ENCODE data around the gene PRR5L.

Gene PRR5L

DNA sequence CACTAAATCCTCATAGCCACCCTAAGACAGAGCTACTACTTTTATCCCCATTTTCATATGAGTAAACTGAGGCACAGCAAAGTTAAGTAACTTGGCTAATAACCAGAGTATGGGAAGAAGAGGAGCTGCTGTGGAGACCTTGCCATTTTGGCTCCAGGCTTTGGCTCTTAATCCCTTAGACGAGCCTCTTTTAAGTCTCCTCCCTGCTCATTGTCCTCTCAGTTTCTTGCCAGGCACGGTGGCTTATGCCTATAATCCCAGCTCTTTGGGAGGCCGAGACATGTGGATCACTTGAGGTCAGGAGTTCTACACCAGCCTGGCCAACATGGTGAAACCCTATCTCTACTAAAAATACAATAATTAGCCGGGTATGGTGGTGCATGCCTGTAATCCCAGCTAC is 78.6 kb downstream of the PRR5L start:
- in situ Hi-C loops (cut with HindIII; ENCODE audit: low sequenced_read_pairs) = no loop called here

DNA sequence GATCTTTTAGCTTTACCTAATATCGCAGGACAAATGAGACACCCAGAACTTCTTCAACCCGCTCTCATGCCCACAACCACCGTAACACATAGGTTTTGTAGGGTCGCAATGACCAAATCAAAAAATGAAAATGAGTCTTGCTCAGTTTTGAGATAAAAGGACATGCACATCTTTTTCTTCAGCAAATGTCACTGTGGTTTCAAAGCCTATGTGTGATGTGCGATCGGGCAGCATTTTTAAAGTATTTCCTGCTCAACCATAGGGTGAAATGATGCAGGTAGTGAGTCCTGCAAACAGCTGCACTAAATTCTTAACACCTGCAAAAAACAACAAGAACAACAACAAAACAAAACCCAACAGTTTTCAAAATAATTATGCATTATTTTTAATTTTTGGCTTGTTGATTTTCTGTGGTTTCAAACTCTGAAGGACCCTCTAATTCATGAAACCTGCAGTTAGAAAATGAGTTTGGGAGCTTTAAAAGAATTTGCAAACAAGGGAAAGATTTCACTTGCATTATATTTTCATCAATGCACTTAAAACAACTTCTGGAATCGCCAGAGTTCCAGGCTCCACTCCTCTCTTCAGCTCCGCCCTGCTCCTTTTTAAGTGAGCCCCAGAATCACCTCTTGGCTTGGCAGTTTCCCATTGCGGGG is 79.4 kb downstream of the PRR5L start:
- in situ Hi-C loops (cut with HindIII; ENCODE audit: low sequenced_read_pairs) = no loop called here

- in situ Hi-C loops (cut with HindIII; ENCODE audit: low sequenced_read_pairs) = no loop called here
Measured at GRCh38 chr11:36376009-36376887, 80.2 kb downstream of the PRR5L start.

GRCh38 chr11:36376888-36377758 is 81.0 kb downstream of the PRR5L start:
- in situ Hi-C loops (cut with HindIII; ENCODE audit: low sequenced_read_pairs) = no loop called here

DNA sequence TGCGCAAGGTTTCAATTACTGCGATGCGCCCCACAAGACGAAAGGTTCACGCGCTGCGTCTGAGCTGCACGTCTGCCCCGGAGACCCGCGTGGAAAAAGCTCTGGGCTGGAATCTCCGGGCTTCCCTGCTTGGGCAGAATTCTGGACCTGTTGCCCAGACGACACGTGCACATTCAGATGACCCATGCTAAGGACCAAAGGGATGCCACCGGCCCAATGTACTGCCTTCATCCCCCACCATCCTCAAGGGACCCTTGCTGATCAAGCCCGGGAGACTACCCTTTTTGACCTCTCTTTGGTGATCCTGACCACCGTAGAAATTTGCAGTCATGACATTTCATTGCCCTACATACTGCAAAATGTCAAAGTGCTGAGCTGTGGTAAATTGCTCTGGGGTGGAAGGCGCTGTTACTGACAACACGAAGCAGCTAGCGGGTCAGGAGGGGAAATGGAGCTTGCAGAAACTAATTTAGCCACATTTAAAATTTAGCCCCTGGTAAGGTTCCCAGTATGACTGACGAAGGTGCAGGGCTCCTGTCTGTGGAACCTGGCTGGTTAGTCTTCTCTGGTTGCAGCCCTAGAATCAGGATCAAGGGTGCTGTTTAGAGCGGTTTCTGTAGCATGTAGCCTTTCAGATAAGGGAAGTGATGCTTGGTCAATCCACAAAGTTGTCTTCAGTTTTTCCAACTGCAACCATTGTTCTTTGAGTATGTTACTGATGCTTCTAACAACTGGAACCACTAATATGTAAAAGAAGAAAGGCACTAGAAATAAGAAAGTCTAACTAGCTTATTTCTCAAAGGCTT is 81.9 kb downstream of the PRR5L start:
- in situ Hi-C loops (cut with HindIII; ENCODE audit: low sequenced_read_pairs) = no loop called here

- in situ Hi-C loops (cut with HindIII; ENCODE audit: low sequenced_read_pairs) = no loop called here
Measured at GRCh38 chr11:36379653-36380052, 83.6 kb downstream of the PRR5L start.

DNA sequence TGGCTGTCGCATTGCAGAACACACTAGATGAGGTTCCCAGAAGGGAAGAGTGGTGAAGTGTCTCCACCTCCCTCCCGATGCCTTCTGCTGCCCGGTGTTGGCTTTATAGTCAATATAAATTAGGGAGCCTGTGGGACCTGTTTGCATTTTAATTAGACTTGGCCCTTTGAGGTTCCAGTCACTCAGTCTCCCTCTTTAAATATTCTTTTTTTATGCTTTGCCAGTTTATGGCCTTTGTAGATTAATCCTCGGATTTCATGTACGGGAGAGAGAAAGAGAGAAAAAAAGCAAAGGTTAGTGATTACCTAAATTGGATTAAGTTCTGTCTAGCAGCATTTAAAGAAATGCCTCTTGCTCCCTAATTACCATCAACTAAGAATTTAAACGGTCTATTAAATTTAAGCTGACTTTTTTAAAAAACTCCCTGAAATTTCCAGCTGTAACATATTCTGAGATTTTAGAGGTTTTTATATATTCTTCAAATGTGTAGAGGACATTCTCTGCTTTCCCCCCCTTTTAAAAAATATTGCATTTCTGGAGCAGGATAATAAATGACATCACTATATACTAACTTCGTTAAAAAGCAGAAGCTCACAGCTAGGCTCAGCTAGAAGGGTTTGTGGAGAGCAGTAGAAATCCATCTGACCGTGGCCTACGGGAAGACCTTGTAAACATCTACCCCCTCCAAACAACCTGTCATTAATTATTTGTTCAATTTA is 84.4 kb downstream of the PRR5L start:
- in situ Hi-C loops (cut with HindIII; ENCODE audit: low sequenced_read_pairs) = no loop called here

DNA sequence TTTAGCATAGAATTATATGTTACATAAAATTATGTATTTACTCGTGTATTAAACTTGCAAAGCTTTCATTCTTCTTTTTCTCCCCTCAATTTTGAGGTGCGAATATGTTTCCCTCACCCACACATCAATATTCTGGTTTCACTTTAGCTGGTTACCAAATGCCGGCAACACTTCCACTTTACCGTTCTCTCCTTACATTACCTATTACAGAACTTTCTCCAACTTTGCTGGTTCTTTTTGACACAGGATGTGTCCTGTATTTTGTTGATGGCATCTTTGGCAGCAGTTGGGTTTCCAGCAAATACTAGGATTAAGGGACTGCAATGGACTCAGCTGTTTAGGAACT is 84.9 kb downstream of the PRR5L start:
- in situ Hi-C loops (cut with HindIII; ENCODE audit: low sequenced_read_pairs) = no loop called here

- in situ Hi-C loops (cut with HindIII; ENCODE audit: low sequenced_read_pairs) = no loop called here
Measured at GRCh38 chr11:36383195-36383594, 87.1 kb downstream of the PRR5L start.

DNA sequence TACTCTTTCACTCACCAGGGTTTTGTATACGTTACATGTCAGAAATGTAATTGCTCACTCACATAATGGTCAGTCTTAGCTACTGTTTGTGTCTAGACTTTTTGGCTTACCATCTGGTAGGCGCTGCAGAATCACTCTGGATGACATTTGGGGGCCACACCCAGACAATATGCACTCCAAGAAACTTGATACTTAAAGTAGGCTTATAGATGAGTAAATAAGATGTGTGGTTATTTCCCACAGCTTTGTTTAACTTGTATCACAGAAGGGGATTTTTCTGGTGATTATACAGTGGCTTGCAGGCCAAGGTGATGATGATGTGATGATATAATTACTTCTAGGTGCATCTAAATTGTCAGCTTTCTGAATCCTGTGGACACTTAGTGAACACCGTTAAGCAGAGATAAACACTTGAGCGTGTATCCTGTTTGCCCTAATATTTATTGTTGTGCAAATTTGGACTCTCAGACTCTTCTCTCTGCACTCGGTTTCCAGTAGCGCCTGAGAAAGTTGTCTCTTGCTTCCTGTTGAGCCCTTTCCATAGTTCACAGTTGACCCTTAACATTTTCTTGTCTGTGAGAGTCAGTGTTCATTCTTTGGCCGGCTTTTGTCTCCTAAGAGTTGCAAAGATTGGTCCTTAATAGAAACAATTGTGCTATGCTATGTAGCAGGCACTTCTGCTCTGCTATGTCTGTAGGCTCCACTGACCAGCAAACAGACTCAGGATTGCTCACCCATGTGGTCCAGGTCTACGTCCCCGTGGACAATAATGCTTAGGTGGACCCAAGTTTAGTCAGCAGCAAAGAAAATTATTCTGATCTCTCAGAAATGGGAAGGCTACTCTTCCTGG is 89.3 kb downstream of the PRR5L start:
- in situ Hi-C loops (cut with HindIII; ENCODE audit: low sequenced_read_pairs) = no loop called here

DNA sequence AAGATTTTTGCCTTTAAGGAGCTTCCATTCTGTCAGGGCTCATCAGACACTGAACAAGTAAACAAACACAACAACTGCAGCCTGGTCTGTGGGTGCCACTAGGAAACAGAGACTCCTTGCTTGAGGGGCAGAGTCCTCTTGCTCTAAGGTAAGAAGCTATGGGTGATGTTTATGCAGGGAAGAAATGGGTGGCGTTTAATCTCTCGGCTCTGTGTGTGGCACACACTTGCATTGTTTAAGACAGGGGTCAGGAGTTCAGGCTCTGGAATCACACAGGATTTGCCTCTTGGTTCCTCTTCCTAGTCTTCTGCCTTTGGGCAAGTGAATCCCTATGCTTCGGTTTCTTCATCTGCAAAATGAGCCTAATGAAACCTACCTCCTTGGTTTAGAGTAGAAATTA is 90.3 kb downstream of the PRR5L start:
- in situ Hi-C loops (cut with HindIII; ENCODE audit: low sequenced_read_pairs) = no loop called here

DNA sequence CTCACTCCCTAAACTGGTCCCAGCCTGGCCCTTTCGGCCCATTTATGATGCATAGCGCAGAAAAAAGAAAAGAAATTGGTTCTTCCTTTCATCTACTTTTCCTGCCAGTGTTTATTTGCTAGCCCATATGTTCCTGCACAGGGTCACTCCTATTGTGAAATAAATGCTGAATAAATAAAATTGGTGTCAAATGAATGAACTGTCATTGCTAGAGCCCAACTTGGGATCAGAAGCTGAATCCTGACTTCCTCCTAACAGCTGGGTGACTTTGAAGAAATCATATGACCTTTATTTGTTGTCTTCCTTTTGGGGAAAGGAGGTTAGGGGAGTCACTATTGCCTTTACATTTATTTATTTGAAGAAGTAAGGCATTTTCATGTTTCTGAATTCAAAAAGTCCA is 92.0 kb downstream of the PRR5L start:
- in situ Hi-C loops (cut with HindIII; ENCODE audit: low sequenced_read_pairs) = no loop called here

GRCh38 chr11:36388951-36389350 is 92.9 kb downstream of the PRR5L start:
- in situ Hi-C loops (cut with HindIII; ENCODE audit: low sequenced_read_pairs) = no loop called here

- in situ Hi-C loops (cut with HindIII; ENCODE audit: low sequenced_read_pairs) = no loop called here
Measured at GRCh38 chr11:36389811-36390210, 93.7 kb downstream of the PRR5L start.

GRCh38 chr11:36390963-36391471 is 94.9 kb downstream of the PRR5L start:
- in situ Hi-C loops (cut with HindIII; ENCODE audit: low sequenced_read_pairs) = no loop called here

DNA sequence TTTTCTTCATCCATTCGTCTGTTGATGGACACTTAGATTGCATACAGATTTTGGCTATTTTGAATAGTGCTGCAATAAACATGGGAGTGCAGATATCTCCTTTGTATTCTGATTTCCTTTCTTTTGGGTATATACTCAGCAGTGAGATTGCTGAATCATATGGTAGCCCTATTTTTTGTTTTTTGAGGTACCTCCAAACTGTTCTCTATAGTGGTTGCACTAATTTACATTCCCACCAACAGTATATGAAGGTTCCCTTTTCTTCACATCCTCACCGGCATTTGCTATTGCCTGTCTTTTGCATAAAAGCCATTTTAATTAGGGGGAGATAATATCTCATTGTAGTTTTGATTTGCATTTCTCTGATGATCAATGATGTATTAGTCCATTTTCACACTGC is 96.1 kb downstream of the PRR5L start:
- in situ Hi-C loops (cut with HindIII; ENCODE audit: low sequenced_read_pairs) = no loop called here

DNA sequence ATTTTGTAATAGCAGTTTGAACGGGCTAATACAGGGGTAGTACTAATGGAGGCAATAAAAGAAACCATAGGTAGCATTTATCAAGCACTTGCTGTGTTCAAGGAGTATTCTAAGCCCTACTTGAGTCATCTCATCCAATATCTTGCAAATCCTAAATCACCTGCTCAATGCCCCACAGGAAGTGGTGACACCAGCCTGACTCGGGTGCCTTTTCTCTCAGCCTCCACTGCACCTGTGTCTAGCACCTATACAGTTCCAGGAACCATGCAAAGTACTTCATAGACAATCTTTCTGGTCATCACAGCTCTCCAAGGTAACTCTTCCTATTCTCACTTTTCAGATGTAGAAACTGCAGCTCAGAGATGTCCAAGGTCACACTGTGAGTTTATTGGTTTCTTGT is 98.0 kb downstream of the PRR5L start:
- in situ Hi-C loops (cut with HindIII; ENCODE audit: low sequenced_read_pairs) = no loop called here

GRCh38 chr11:36394926-36395325 is 98.8 kb downstream of the PRR5L start:
- in situ Hi-C loops (cut with HindIII; ENCODE audit: low sequenced_read_pairs) = no loop called here
